Panc1 (cell line): ENCODE results near the gene SVOP. TPM values are rescaled to one million over a fixed set of nuclear protein-coding genes. Genes with fewer than 3 reads are reported as not detected.

ENCODE experiments used
- ATAC-seq: fragments of 200-7000 bp; cut with Tn5 transposase; 2 replicates; pipeline ENCODE4 v1.9.1; 2020; ENCODE audit warnings: mild to moderate bottlenecking, moderate library complexity
- BruUV-seq: library from RNA; stranded (reverse); fragments of 400-500 nt; replicated peaks from 2 replicates; lab custom pipeline; 2021; lab: Mats Ljungman, UMichigan
- CTCF ChIA-PET: fragments of 300-600 bp; sonication (Branson Sonifier 250); formaldehyde crosslinking; loops from one replicate; lab custom pipeline; 2022; ENCODE audit warnings: antibody characterized with exemption; lab: Charles Lee
- POLR2A ChIA-PET: fragments of 300-600 bp; sonication (Branson Sonifier 250); formaldehyde crosslinking; loops from one replicate; lab custom pipeline; 2022; ENCODE audit warnings: antibody characterized with exemption; lab: Charles Lee
- DNase-seq: peaks from one replicate; pipeline ENCODE4 v3.0.0-alpha.2; 2010; ENCODE audit warnings: low read depth, low spot score
- H3K27ac ChIP-seq: 2 replicates; pipeline ENCODE4 v1.5.1; 2011; ENCODE audit warnings: mild to moderate bottlenecking, low read length, inconsistent platforms
- H3K27me3 ChIP-seq: fragments of 200-500 bp; sonication (Bioruptor generic); 2 replicates; pipeline ENCODE4 v1.6.0; 2014; ENCODE audit warnings: low read length, inconsistent platforms; ENCODE audit not compliant: control insufficient read depth, insufficient read depth
- H3K36me3 ChIP-seq: fragments of 200-500 bp; sonication (Bioruptor generic); 2 replicates; pipeline ENCODE4 v1.5.1; 2014; ENCODE audit warnings: inconsistent platforms, mild to moderate bottlenecking, low read length, moderate library complexity; ENCODE audit not compliant: control insufficient read depth, insufficient read depth
- H3K4me1 ChIP-seq: 2 replicates; pipeline ENCODE4 v1.5.1; 2011; ENCODE audit warnings: inconsistent platforms, mild to moderate bottlenecking, low read length, moderate library complexity; ENCODE audit not compliant: control insufficient read depth, insufficient read depth
- H3K4me3 ChIP-seq, 2 experiments: 2 replicates each; pipeline ENCODE4 v1.5.1; 2011 to 2012; ENCODE audit warnings: low read depth in 2 of 2, low read length in 2 of 2, mild to moderate bottlenecking in 2 of 2, inconsistent platforms in 1 of 2, moderate library complexity in 1 of 2
- H3K9me3 ChIP-seq: fragments of 200-500 bp; sonication (Bioruptor generic); 2 replicates; pipeline ENCODE4 v1.5.1; 2014; ENCODE audit warnings: low read depth, mild to moderate bottlenecking, inconsistent platforms, low read length, moderate library complexity; ENCODE audit not compliant: control insufficient read depth, insufficient read depth
- CTCF ChIP-seq: fragments of 450-650 bp; IDR thresholded peaks from 2 replicates; pipeline ENCODE4 v1.5.1; 2017; ENCODE audit warnings: mild to moderate bottlenecking
- POLR2AphosphoS5 ChIP-seq: IDR thresholded peaks from 2 replicates; pipeline ENCODE4 v1.6.1; 2012; ENCODE audit warnings: mild to moderate bottlenecking, low read depth, low read length, moderate library complexity
- REST ChIP-seq, 2 experiments: IDR thresholded peaks; 2 replicates each; pipeline ENCODE4 v1.6.1; 2011 to 2012; ENCODE audit warnings: low read depth in 2 of 2, control low read depth in 1 of 2, low read length in 1 of 2, mild to moderate bottlenecking in 1 of 2, moderate library complexity in 1 of 2; ENCODE audit not compliant: insufficient read depth in 1 of 2
- SIN3A ChIP-seq: IDR thresholded peaks from 2 replicates; pipeline ENCODE4 v1.6.1; 2012; ENCODE audit warnings: low read depth, mild to moderate bottlenecking, low read length, moderate library complexity, borderline replicate concordance; ENCODE audit not compliant: insufficient read depth
- TCF7L2 ChIP-seq: IDR thresholded peaks from 2 replicates; pipeline ENCODE4 v1.6.1; 2011; ENCODE audit warnings: mild to moderate bottlenecking, low read depth, low read length, inconsistent platforms
- in situ Hi-C: cut with HindIII; loops from 2 replicates; pipeline ENCODE4 v1.10.0; 2016; ENCODE audit warnings: low sequenced_read_pairs, low pct_unique_long_range_greater_than_20kb
- intact Hi-C: fragments of 100-400 bp; cut with micrococcal nuclease; formaldehyde crosslinking; loops from one replicate; pipeline ENCODE4 v1.10.0; 2022; ENCODE audit not compliant: unreplicated experiment
- total RNA-seq: library from RNA; stranded (reverse); gene quantifications from one replicate; pipeline ENCODE4 v1.2.1, GENCODE V29; 2021; ENCODE audit not compliant: unreplicated experiment

The SVOP gene
- total RNA-seq, 1 experiment from 2014 or later: not detected

DNA sequence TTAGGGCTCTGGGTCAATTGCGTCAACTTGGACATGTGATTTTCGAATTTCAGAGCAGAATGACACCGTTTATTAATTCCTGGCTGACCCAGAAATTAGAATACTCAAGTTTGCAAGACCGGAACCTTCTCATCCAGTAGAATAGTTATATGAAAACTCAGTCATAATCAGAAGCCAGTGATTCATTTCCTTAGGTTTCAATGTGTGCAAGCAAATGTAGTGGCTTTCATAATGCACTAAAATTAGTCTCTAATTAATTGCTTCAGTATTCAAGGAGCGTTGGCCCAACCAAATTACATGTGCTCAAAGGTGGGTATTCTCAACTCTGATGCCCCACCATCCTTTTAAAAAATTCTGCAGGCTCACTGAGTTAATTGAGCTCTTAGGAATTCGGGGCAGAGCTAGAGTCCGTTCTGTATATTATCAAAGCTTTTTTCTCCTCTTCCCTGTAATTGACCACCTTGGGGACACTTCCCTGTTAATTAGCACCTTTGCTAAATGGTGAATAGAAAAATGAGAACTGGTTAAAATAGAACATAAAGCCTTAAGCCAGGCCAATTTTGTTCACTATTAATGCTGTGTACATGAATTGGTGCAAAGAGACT, 85.6 kb downstream of the SVOP start:
- TF ChIP-seq POLR2AphosphoS5: no peak
- no peak for TF ChIP-seq REST (IDR thresholded peaks at IDR 0.05; ENCODE audit: insufficient read depth in 1 of 2, low read depth in 2 of 2, low read length in 1 of 2)
- no peak for TF ChIP-seq TCF7L2
- TF ChIP-seq SIN3A: no peak
- no peak for TF ChIP-seq CTCF
- ChIA-PET CTCF (no interaction called here), POLR2A (no interaction called here)
- H3K9me3 ChIP-seq: no peaks in the 10 kb centered on the region
- intact Hi-C loops (no loop called here), in situ Hi-C loops (no loop called here)
- ATAC-seq: no peak
- H3K36me3 ChIP-seq: no peaks in the 10 kb centered on the region
- H3K4me1 ChIP-seq: no peaks in the 10 kb centered on the region
- no TSS peak for BruUV-seq
- H3K27ac ChIP-seq: no peak overlapping the region
- no peak overlapping the region for H3K4me3 ChIP-seq
- no peak for DNase-seq
- no peaks in the 10 kb centered on the region; the same call in 1 of the 2 replicates for H3K27me3 ChIP-seq

DNA sequence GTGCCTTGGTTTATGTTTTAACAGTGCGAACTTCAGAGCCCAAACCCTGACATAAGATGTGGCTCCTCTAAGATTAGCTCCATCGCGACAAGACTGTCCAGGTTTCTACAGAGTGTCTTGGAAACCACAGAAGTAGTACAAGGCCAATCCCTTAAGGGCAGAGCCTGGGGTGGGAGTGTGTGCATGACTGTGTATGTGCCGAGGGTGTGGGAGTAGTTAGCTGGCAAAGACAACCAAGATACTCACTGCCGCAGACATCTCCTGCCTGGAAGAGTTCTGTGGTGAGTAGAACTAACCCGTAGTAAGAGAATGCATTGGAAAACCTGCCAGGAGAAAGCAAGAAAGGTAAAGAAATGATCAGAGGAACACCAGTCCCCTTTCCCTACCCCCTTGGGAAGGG, 86.9 kb downstream of the SVOP start:
- Histone ChIP-seq H3K4me3 (no peak overlapping the region), H3K27ac (no peak overlapping the region), H3K27me3 (no peaks in the 10 kb centered on the region; the same call in 1 of the 2 replicates), H3K36me3 (no peaks in the 10 kb centered on the region), H3K4me1 (no peaks in the 10 kb centered on the region), H3K9me3 (no peaks in the 10 kb centered on the region)
- ATAC-seq (no peak), DNase-seq (no peak)
- TF ChIP-seq POLR2AphosphoS5 (no peak), CTCF (no peak), REST (IDR thresholded peaks at IDR 0.05; ENCODE audit: insufficient read depth in 1 of 2, low read depth in 2 of 2, low read length in 1 of 2) (no peak), SIN3A (no peak), TCF7L2 (no peak)
- POLR2A ChIA-PET: interaction anchor here (0.7 kb wide), 1 partner anchor 24 kb away, joined by 3 read pairs; no protein-coding TSS in a partner anchor
- no TSS peak for BruUV-seq
- in situ Hi-C loops (no loop called here), intact Hi-C loops (no loop called here)
- CTCF ChIA-PET: no interaction called here
